Stimulated activated CD8-positive, alpha-beta memory T cell treated with anti-CD3 and anti-CD28 coated beads, Interleukin-4, amount 100 ng/mL, for 4 hours (primary cell): ENCODE measurements around the gene RPS6KA3.
A peak's percentile ranks its signal among the peaks of the same experiment; 100 is the strongest.

Experiments used
- DNase-seq, 2 donors: peaks; one replicate each; pipeline ENCODE4 v3.0.0-alpha.2; 2020; ENCODE audit warnings: low read depth in 2 of 2, low spot score in 1 of 2

RPS6KA3 gene

GRCh38 chrX:20266810-20267606, at the start of gene RPS6KA3:
Gene RPS6KA3 (minus strand): TSS chrX:20266909. CDS start chrX:20266632, 277 bp downstream.
- peak; percentile 70 to 82 for DNase-seq

- DNase-seq = no peak
These were observed 48.4 kb upstream of the RPS6KA3 start for GRCh38 chrX:20315140-20315539.

DNA sequence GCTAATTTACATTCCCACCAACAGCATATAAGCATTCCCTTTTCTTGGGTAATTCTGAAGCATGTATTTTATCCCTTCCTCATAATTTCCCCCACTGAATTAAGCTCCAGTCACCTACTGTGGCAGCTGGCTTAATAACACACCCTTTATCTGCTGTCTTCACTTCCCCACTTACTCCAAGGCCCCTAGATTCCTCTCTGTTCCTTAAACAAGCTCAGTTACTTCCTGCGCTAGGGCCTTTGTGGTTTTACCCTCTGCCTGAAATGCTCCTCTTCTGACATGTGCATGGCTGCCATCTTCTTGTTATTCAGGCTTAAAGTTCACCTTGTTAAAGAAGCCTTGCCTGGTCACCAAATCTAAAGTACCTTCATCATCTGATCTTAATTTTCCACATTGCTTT, 47.2 kb upstream of the RPS6KA3 start:
- no peak for DNase-seq

GRCh38 chrX:20312018-20312417, 45.3 kb upstream of the RPS6KA3 start:
- no peak for DNase-seq

GRCh38 chrX:20311505-20311904, 44.8 kb upstream of the RPS6KA3 start:
- no peak for DNase-seq

DNA sequence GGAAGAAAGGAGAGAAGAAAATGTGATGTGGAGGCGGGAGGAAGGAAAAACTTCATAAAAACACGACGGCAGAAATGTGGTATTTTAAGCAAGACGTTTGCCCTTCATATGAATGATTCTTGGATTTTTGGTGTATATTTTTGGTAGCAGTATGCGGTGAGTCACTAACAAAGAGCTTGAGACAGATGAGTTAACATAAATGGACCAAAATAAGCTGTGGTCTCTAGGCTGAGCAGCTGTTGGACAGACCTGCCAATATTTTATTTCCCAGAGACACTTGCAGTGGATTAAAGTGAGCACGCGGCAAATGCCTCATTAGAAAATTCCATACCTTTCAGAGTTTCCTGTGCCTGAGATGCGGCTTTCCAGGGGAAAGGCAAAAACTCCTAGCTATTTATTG, 43.1 kb upstream of the RPS6KA3 start:
- DNase-seq = no peak

- no peak for DNase-seq
These were observed 40.0 kb upstream of the RPS6KA3 start for GRCh38 chrX:20306668-20307067.

DNA sequence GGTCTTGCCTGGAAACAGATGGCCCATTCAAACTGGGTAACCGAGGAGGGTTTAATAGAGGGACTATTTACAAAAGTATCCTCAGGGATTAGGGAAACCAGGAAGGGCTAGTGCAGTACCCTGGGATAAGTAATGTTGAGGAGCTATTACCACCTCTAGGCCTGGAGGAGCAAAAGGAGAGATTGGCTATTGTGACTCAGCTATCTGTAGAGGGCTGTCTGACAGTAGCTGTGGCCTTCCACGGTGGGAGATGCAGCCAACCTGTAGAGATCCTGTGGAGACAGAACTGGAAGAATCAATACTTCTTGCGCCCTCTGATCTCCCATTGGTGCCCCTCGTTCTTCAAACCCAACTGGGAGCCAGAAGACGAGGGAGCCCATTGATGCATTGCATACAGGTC, 34.1 kb upstream of the RPS6KA3 start:
- no peak for DNase-seq

- DNase-seq = no peak
These were observed 28.2 kb upstream of the RPS6KA3 start for GRCh38 chrX:20294957-20295356.

- DNase-seq = no peak
These were observed 27.6 kb upstream of the RPS6KA3 start for GRCh38 chrX:20294284-20294683.

DNA sequence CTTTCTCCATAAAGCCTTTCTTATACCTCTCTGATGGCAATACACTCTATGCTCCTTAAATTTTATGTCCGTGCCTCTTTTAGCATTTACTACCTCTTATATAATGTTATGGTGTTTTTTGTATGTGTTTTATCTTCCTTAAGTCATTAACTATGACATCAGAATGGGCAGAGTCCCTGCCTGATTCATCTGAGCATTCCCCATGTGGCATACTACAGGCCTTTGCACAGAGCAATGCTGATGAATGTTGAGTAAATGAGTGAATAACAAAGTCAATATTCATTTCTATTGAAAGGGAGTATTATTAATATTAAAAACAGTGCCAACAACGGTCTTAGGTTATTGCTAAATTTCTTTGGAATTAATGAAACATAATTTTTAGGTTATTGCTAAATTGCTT, 18.8 kb upstream of the RPS6KA3 start:
- no peak for DNase-seq

- DNase-seq = no peak
These were observed 18.3 kb upstream of the RPS6KA3 start for GRCh38 chrX:20284992-20285391.

- DNase-seq = no peak
These were observed 17.7 kb upstream of the RPS6KA3 start for GRCh38 chrX:20284444-20284843.

DNA sequence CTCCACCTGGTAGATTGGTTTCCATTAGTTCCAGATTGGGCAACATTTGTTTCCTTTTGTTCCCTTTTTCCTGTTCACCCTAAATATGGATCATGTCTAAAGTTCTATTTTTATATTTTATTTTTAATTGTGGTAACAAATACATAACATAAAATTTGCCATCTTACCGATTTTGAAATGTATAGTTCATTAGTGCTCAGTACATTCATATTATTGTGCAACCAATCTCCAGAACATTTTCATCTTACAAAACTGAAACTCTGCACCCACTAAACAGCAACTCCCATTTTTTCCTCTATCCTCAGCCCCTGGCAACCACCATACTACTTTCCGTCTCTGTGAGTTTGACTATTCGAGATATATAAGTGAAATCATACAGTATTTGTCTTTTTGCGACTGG, 14.2 kb upstream of the RPS6KA3 start:
- no peak for DNase-seq

- no peak for DNase-seq
These were observed 7.4 kb upstream of the RPS6KA3 start for GRCh38 chrX:20274121-20274520.

DNA sequence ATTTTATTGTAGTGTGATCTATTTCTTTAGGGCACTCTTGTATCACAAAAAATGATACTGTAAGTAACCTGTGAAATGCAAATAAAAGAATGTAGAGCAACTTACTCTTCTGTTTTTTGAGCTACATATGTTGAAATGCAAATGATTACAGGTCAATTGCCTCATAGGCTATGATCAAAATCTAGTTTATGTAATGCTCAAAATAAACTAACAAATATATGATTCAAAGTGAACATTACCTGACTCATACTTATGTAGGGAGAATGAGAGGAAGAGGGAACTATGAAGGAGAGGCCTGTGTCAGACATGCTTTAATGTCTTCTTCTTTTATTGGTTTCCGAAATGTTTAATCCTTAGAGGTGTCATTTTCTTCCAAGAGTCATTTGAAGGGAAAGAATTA, 5.0 kb upstream of the RPS6KA3 start:
- DNase-seq = no peak

DNA sequence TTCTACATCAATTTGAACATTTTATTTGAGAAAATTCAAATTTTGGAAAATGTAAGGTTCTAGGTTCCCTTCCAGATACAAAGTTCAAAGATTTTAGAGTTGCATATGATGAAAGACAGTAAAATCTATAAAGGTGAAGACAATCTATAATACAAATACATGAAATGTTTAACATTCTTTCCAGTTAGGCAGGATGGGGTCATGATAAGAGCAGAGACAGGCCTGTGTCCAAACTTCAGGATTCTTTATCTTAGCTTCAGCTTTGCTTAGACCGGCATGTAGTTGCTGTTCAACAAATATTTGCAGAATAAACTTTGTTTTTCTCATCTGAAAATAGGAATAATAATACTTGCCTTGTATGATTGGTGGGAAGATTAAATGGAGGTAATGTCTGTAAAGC, 4.5 kb upstream of the RPS6KA3 start:
- DNase-seq = no peak

DNA sequence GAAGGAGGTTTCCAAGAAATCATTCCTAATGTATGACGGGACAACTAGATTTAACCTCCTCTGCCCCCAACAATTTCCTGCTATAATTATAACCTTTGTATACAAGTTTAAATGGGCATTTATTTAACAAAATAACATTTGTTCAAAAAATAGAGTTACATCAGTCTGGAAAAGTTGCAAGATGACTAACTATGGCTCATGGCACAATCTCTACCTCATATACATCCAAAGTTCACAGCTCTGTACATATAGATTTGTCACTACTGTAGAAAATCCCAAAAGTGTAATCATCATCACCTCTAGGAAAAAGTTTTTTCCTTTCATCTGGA, 3.8 kb upstream of the RPS6KA3 start:
- no peak for DNase-seq

DNA sequence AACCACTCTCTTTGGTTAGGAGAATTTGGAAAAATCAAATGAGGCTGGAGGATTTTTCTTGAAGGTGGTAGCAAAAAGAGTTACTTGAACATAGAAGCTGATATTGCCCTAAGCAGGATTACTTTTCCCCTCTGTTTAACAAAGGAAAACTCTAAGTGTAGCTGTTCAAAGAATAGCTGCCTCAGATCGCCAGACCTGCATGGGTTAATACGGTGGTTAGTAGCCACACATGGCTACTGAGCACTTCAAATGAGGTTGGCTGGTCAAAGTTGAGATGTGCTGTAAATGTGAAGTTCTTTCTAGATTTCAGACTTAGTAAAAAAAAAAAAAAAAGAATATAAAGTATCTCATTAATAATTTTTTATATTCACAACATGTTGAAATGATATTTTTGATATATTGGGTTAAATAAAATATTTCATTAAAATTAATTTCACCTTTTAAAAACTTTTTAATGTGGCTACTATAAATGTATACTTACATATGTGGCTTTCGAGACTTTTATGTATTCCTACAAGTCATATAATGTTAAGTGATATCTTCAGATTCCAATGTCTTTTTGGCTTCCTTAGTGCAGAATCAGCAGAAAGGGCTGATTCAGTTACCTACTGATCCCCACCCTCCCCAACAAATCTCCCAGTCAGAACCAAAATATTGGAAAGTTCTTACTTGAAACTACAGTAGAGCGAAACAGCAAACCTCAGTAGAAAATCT, 3.3 kb upstream of the RPS6KA3 start:
- DNase-seq = no peak

- no peak for DNase-seq
These were observed 1.4 kb upstream of the RPS6KA3 start for GRCh38 chrX:20267931-20268701.

DNA sequence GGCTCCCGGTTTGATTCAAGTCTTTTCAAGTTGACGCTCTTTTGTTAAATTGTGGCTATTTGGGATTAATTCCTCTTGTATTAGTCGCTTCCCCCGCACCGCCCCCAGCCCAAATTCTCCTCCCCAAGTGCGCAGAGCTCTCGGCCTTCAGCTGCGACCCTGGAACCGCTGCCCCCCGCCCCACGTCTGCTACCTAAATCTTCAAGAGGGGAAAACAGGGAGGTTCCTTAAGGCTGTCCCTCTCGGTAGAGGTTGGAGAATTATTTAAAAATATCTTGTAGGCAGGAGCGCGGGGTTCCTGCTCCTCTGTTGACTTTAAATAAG, 860 bp upstream of the RPS6KA3 start:
- DNase-seq = no peak
